Endothelial cell of umbilical vein (primary cell): ENCODE results near the gene TBX4.

Source experiments
- GATA2 ChIP-seq: IDR thresholded peaks from 2 replicates; pipeline ENCODE4 v1.7.0; 2011; ENCODE audit warnings: low read depth, mild to moderate bottlenecking, moderate library complexity, mixed read lengths, low read length; ENCODE audit not compliant: insufficient read length, insufficient read depth
- POLR2A ChIP-seq: IDR thresholded peaks from 2 replicates; pipeline ENCODE4 v1.6.1; 2012; ENCODE audit warnings: low read depth, mild to moderate bottlenecking, control low read depth, low read length
- POLR2AphosphoS5 ChIP-seq: IDR thresholded peaks from 2 replicates; pipeline ENCODE4 v1.6.1; 2012; ENCODE audit warnings: low read depth, mild to moderate bottlenecking, control low read depth, low read length, moderate library complexity; ENCODE audit not compliant: insufficient read depth
- TF ChIP-seq, protein P1 (sequence below), 2 donors: IDR thresholded peaks; 1 replicate in 1 of 2; 2 replicates in 1 of 2; pipeline ENCODE4 v1.5.1; 2011; ENCODE audit warnings: low read length in 2 of 2, mild to moderate bottlenecking in 2 of 2, moderate library complexity in 2 of 2, control low read depth in 1 of 2, inconsistent platforms in 1 of 2, low read depth in 1 of 2; ENCODE audit not compliant: insufficient read depth in 1 of 2; ENCODE audit errors: extremely low read depth in 1 of 2

- TF ChIP-seq, protein P1, sequence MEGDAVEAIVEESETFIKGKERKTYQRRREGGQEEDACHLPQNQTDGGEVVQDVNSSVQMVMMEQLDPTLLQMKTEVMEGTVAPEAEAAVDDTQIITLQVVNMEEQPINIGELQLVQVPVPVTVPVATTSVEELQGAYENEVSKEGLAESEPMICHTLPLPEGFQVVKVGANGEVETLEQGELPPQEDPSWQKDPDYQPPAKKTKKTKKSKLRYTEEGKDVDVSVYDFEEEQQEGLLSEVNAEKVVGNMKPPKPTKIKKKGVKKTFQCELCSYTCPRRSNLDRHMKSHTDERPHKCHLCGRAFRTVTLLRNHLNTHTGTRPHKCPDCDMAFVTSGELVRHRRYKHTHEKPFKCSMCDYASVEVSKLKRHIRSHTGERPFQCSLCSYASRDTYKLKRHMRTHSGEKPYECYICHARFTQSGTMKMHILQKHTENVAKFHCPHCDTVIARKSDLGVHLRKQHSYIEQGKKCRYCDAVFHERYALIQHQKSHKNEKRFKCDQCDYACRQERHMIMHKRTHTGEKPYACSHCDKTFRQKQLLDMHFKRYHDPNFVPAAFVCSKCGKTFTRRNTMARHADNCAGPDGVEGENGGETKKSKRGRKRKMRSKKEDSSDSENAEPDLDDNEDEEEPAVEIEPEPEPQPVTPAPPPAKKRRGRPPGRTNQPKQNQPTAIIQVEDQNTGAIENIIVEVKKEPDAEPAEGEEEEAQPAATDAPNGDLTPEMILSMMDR (IDR thresholded peaks at IDR 0.05; ENCODE audit: extremely low read depth in 1 of 2, insufficient read depth in 1 of 2, low read depth in 1 of 2, low read length in 2 of 2): no peak
- TF ChIP-seq GATA2 (no peak), POLR2AphosphoS5 (no peak), POLR2A (no peak)
Observed at GRCh38 chr17:61421460-61421859, 30.8 kb upstream of the TBX4 start.
